GM12878 (cell line): ENCODE results near the gene AFMID. TPM values are rescaled to one million over a fixed set of nuclear protein-coding genes. Genes with fewer than 3 reads are reported as not detected.

Experiments used
- ATAC-seq: fragments of 200-7000 bp; cut with Tn5 transposase; 3 replicates; pipeline ENCODE4 v1.9.1; 2020; ENCODE audit warnings: mild to moderate bottlenecking, moderate library complexity
- BruUV-seq: library from RNA; stranded (reverse); fragments of 400-500 nt; replicated peaks from 2 replicates; lab custom pipeline; 2021; lab: Mats Ljungman, UMichigan
- CTCF ChIA-PET: fragments of 300-600 bp; sonication (Branson Sonifier 250); formaldehyde crosslinking; extraction: SDS; loops from one replicate; lab custom pipeline; 2021; ENCODE audit warnings: inconsistent platforms; lab: Yijun Ruan, JAX
- POLR2A ChIA-PET: fragments of 350-600 bp; formaldehyde crosslinking; extraction: SDS; loops from one replicate; lab custom pipeline; 2021; ENCODE audit warnings: inconsistent platforms; lab: Charles Lee
- RAD21 ChIA-PET: fragments of 300-600 bp; sonication (Branson Sonifier 250); formaldehyde crosslinking; loops from one replicate; lab custom pipeline; 2023; ENCODE audit warnings: antibody characterized with exemption; ENCODE audit not compliant: unreplicated experiment; lab: Charles Lee
- SMC1A ChIA-PET: fragments of 300-600 bp; sonication (Branson Sonifier 250); formaldehyde crosslinking; loops from one replicate; lab custom pipeline; 2023; ENCODE audit not compliant: unreplicated experiment, uncharacterized antibody; lab: Charles Lee
- DNase-seq: peaks from one replicate; pipeline ENCODE4 v3.0.0-alpha.2; 2011; ENCODE audit warnings: low read depth, low spot score
- FAIRE-seq: peaks from 3 replicates; lab custom pipeline; 2011; peaks lifted over from hg19 to GRCh38; lab: Jason Lieb, UNC
- H2AFZ ChIP-seq: 2 replicates; pipeline ENCODE4 v1.6.0; 2011; ENCODE audit warnings: low read depth, low read length, control low read depth; ENCODE audit not compliant: control insufficient read depth
- H3K27ac ChIP-seq: 2 replicates; pipeline ENCODE4 v1.5.1; 2011; ENCODE audit warnings: control low read depth; ENCODE audit not compliant: control insufficient read depth, insufficient read depth
- H3K27me3 ChIP-seq, 2 experiments: replicated peaks in 1 of 2; 2 replicates each; pipeline versions ENCODE4 v1.6.0 to v1.6.1; 2011; ENCODE audit warnings: low read length in 1 of 2; ENCODE audit not compliant: control insufficient read depth in 2 of 2, insufficient read depth in 2 of 2
- H3K36me3 ChIP-seq, 2 experiments: 2 replicates each; pipeline ENCODE4 v1.5.1; 2011; ENCODE audit warnings: low read length in 1 of 2; ENCODE audit not compliant: control insufficient read depth in 2 of 2, insufficient read depth in 2 of 2
- H3K4me1 ChIP-seq: 2 replicates; pipeline ENCODE4 v1.6.1; 2011; ENCODE audit warnings: mild to moderate bottlenecking, low read length, moderate library complexity, mixed read lengths; ENCODE audit not compliant: control insufficient read depth, insufficient read depth
- H3K4me2 ChIP-seq: 2 replicates; pipeline ENCODE4 v1.6.0; 2011; ENCODE audit warnings: control low read depth; ENCODE audit not compliant: control insufficient read depth, insufficient read depth
- H3K4me3 ChIP-seq: fragments of 200-600 bp; sonication (generic); 2 replicates; pipeline ENCODE4 v1.5.1; 2016
- H3K79me2 ChIP-seq: 2 replicates; pipeline ENCODE4 v1.6.0; 2011; ENCODE audit warnings: low read length; ENCODE audit not compliant: control insufficient read depth, insufficient read depth
- H3K9ac ChIP-seq: 2 replicates; pipeline ENCODE4 v1.8.0; 2011; ENCODE audit warnings: low read length, control low read depth, mixed read lengths; ENCODE audit not compliant: control insufficient read depth, insufficient read depth
- H3K9me3 ChIP-seq: replicated peaks from 3 replicates; pipeline ENCODE4 v1.5.1; 2011; ENCODE audit warnings: mild to moderate bottlenecking, low read length; ENCODE audit not compliant: control insufficient read depth, insufficient read depth
- H4K20me1 ChIP-seq: 2 replicates; pipeline ENCODE4 v1.6.0; 2011; ENCODE audit not compliant: control insufficient read depth, insufficient read depth
- BCLAF1 ChIP-seq: fragments of 450-650 bp; IDR thresholded peaks from 2 replicates; pipeline ENCODE4 v1.6.1; 2017; ENCODE audit warnings: antibody characterized with exemption, mild to moderate bottlenecking, moderate library complexity
- CUX1 ChIP-seq: IDR thresholded peaks from 2 replicates; pipeline ENCODE4 v1.6.1; 2012; ENCODE audit warnings: improper control_type of control experiment, low read depth, low read length; ENCODE audit not compliant: insufficient replicate concordance
- FOS ChIP-seq: IDR thresholded peaks from 3 replicates; pipeline ENCODE4 v1.6.1; 2011; ENCODE audit warnings: borderline replicate concordance; ENCODE audit not compliant: insufficient read length; ENCODE audit errors: extremely low read depth
- HDAC2 ChIP-seq: fragments of 200-600 bp; sonication (generic); IDR thresholded peaks from 2 replicates; pipeline ENCODE4 v1.6.1; 2017
- IRF4 ChIP-seq: IDR thresholded peaks from 2 replicates; pipeline ENCODE4 v1.6.1; 2011; ENCODE audit warnings: low read depth, low read length
- NBN ChIP-seq: fragments of 450-650 bp; IDR thresholded peaks from 2 replicates; pipeline ENCODE4 v1.6.1; 2016
- POLR2AphosphoS2 ChIP-seq: IDR thresholded peaks from 2 replicates; pipeline ENCODE4 v1.6.1; 2011; ENCODE audit warnings: low read depth, mild to moderate bottlenecking, low read length, improper control_type of control experiment, moderate library complexity
- SMC3 ChIP-seq: IDR thresholded peaks from 2 replicates; pipeline ENCODE4 v1.6.1; 2011; ENCODE audit warnings: low read length, improper control_type of control experiment, borderline replicate concordance
- SP1 ChIP-seq: IDR thresholded peaks from one replicate; pipeline ENCODE4 v1.6.1; 2011; ENCODE audit warnings: low read depth, low read length
- SUPT20H ChIP-seq: IDR thresholded peaks from 2 replicates; pipeline ENCODE4 v1.6.1; 2011; ENCODE audit warnings: low read depth, mild to moderate bottlenecking, low read length, moderate library complexity, borderline replicate concordance; ENCODE audit not compliant: control insufficient read depth
- ZNF207 ChIP-seq: fragments of 450-650 bp; IDR thresholded peaks from 2 replicates; pipeline ENCODE4 v1.6.1; 2014; ENCODE audit warnings: antibody characterized with exemption, mild to moderate bottlenecking, borderline replicate concordance
- ZNF622 ChIP-seq: fragments of 450-650 bp; IDR thresholded peaks from 2 replicates; pipeline ENCODE4 v1.6.1; 2017; ENCODE audit warnings: mild to moderate bottlenecking, inconsistent platforms
- WGBS: methylation state at CpG from one replicate; pipeline ENCODE4 v1.1.6; 2016; ENCODE audit warnings: low lambda C conversion rate; ENCODE audit not compliant: insufficient replicate concordance, insufficient coverage; ENCODE audit errors: missing lambda C conversion rate; 5-methylcytosine and 5-hydroxymethylcytosine counted together
- in situ Hi-C: fragments of 300-500 bp; cut with MboI; formaldehyde crosslinking; loops from 9 replicates; pipeline ENCODE4 v1.14.3; 2018; ENCODE audit warnings: mixed read lengths
- intact Hi-C: fragments of 100-400 bp; cut with micrococcal nuclease; formaldehyde crosslinking; loops from one replicate; pipeline ENCODE4 v1.14.2; 2022; ENCODE audit not compliant: unreplicated experiment
- polyA plus RNA-seq, 11 experiments: library from polyadenylated mRNA; depleted of rRNA in 4 of 11; unstranded in 6 of 11; stranded (reverse) in 5 of 11; fragments of >200 nt; fragmentation: Nextera tagmentation in 4 of 11; fragmentation: Illumina TruSeq in 1 of 11; extraction: Ambion mirVana in 4 of 11; extraction: Trizol in 1 of 11; gene quantifications; 1 replicate in 1 of 11; 2 replicates in 10 of 11; pipeline versions ENCODE4 v1.2.1 to v1.2.3, GENCODE V29; 2011 to 2016; ENCODE audit warnings: inconsistent platforms in 2 of 11, missing spikeins in 2 of 11, low read depth in 1 of 11
- total RNA-seq, 4 experiments: library from RNA; depleted of rRNA in 3 of 4; stranded (reverse); fragments of >200 nt in 3 of 4; fragmentation: Illumina TruSeq in 1 of 4; extraction: Trizol in 1 of 4; gene quantifications; 2 replicates each; pipeline versions ENCODE4 v1.2.1 to v1.2.3, GENCODE V29; 2013 to 2021
- TF ChIP-seq, protein P1 (sequence below): IDR thresholded peaks from 2 replicates; pipeline ENCODE4 v1.6.1; 2012; ENCODE audit warnings: low read depth, low read length, improper control_type of control experiment

The AFMID gene
- total and polyA plus RNA-seq, 10 of the 15 experiments (the other 5 are each of a cell fraction or from before 2014, with no cell fraction given): 36.1 to 98.8 (median 51.6) TPM

DNA sequence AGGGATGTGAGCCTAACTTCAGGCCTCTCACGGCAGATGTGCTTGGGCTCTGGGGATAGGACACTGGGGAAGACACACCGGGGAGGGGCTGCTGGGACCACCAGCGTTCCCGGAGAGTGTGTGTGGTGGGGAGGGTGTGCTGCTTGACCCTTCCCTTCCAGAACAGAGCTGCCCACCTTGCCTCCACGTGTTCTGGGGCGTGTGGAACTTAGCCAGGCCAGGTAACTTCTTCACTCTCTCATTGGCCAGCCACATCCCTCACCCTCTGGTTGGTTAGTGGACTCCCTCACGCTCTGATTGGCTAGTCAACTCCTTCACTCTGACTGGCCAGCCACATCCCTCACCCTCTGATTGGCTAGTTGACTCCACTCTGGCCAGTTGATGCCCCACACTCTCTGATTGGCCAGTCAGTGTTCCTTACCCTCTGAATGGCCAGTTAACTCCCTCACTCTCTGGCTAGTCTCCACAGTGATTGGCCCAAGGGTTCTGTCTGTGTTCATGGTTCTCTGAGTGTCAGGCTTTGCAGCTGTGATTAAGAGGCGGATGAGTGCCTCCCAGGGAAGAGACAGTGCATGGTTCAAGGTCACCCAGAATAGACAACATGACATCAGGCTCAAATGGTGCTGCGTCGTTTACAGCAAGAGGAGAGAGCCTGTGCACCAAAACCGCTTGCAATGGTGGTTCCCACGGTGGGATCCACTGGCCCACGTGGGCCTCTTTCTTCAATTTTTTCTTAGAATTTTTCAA lies 54.3 kb downstream of the AFMID start:
- Histone ChIP-seq H4K20me1 (no peaks in the 10 kb centered on the region), H2AFZ (no peak overlapping the region), H3K4me3 (no peak overlapping the region), H3K9me3 (no peaks in the 10 kb centered on the region), H3K79me2 (no peaks in the 10 kb centered on the region), H3K27me3 (no peaks in the 10 kb centered on the region), H3K9ac (no peak overlapping the region), H3K4me1 (peaks cover 20% of the 10 kb centered on the region), H3K27ac (no peak overlapping the region), H3K36me3 (no peaks in the 10 kb centered on the region), H3K4me2 (no peak overlapping the region)
- ATAC-seq: peak; percentile 60
- no peak for DNase-seq
- SMC1A ChIA-PET: no interaction called here
- 65% methylated on average over 13 of the region's 13 CpGs for WGBS
- peak; percentile 89 for FAIRE-seq
- BruUV-seq: no TSS peak
- intact Hi-C loops (no loop called here), in situ Hi-C loops (no loop called here)
- RAD21 ChIA-PET: no interaction called here
- POLR2A ChIA-PET: interaction anchor here (1.3 kb wide), 1 partner anchor 9 kb away, joined by 3 read pairs; no protein-coding TSS in a partner anchor
- CTCF ChIA-PET: interaction anchor here (0.9 to 1.6 kb wide), 2 partner anchors 9 to 10 kb away, joined by 3 to 11 read pairs; no protein-coding TSS in a partner anchor
- peak; percentile 45 for TF ChIP-seq FOS
- TF ChIP-seq POLR2AphosphoS2: no peak
- TF ChIP-seq SP1: peak; percentile 93
- no peak for TF ChIP-seq IRF4
- TF ChIP-seq NBN: no peak
- TF ChIP-seq HDAC2: no peak
- no peak for TF ChIP-seq SMC3
- no peak for TF ChIP-seq BCLAF1
- no peak for TF ChIP-seq CUX1
- no peak for TF ChIP-seq ZNF622
- TF ChIP-seq SUPT20H: no peak
- TF ChIP-seq, protein P1, sequence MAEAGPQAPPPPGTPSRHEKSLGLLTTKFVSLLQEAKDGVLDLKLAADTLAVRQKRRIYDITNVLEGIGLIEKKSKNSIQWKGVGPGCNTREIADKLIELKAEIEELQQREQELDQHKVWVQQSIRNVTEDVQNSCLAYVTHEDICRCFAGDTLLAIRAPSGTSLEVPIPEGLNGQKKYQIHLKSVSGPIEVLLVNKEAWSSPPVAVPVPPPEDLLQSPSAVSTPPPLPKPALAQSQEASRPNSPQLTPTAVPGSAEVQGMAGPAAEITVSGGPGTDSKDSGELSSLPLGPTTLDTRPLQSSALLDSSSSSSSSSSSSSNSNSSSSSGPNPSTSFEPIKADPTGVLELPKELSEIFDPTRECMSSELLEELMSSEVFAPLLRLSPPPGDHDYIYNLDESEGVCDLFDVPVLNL: no peak
- no peak for TF ChIP-seq ZNF207
